ENCODE data around the gene HSPA4L.

DNA sequence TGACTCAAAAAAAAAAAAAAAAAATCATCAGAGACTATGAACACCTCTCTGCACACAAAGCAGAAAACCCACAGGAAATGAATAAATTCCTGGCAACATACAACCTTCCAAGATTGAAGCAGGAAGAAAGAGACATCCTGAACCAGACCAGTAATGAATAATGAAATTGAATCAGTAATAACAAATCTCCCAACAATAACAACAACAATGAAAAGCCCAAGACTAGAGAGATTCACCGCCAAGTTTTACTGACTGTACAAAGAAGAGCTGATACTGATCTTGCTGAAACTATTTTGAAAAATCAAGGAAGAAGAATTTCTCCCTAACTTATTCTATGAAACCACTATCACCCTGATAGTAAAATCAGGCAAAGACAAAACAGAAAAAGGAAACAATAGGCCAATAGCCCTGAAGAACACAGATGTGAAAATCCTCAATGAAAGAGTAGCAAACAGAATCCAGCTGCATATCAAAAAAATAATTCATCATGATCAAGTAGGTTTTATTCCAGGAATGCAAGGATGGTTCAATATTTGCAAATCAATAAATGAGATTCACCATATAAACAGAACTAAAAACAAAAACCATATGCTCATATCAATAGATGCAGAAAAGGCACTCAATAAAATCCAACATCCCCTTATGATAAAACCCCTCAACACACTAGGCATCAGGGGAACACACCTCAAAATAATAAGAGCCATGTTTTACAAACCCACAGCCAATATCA lies 67.5 kb downstream of the HSPA4L start:
- TF ChIP-seq, protein P1, sequence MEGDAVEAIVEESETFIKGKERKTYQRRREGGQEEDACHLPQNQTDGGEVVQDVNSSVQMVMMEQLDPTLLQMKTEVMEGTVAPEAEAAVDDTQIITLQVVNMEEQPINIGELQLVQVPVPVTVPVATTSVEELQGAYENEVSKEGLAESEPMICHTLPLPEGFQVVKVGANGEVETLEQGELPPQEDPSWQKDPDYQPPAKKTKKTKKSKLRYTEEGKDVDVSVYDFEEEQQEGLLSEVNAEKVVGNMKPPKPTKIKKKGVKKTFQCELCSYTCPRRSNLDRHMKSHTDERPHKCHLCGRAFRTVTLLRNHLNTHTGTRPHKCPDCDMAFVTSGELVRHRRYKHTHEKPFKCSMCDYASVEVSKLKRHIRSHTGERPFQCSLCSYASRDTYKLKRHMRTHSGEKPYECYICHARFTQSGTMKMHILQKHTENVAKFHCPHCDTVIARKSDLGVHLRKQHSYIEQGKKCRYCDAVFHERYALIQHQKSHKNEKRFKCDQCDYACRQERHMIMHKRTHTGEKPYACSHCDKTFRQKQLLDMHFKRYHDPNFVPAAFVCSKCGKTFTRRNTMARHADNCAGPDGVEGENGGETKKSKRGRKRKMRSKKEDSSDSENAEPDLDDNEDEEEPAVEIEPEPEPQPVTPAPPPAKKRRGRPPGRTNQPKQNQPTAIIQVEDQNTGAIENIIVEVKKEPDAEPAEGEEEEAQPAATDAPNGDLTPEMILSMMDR (IDR thresholded peaks at IDR 0.05 in 4 of 5, conservative IDR thresholded peaks at IDR 0.05 in 1 of 5): no peak
- no peak for TF ChIP-seq POLR2A (IDR thresholded peaks at IDR 0.05)
